Peyer's patch (tissue), 4 donors: ENCODE data around the gene GATA6.

Source experiments
- POLR2A ChIP-seq, 2 donors: fragments of 450-650 bp; IDR thresholded peaks; one replicate each; pipeline ENCODE4 v1.5.1; 2017; ENCODE audit warnings: antibody characterized with exemption in 2 of 2, mild to moderate bottlenecking in 2 of 2, moderate library complexity in 2 of 2
- TF ChIP-seq, protein P1 (sequence below), 6 experiments: fragments of 450-650 bp in 4 of 6; fragments of 200-600 bp in 2 of 6; sonication (generic) in 1 of 6; IDR thresholded peaks; one replicate each; pipeline ENCODE4 v1.5.1; 2017 to 2019; ENCODE audit warnings: antibody characterized with exemption in 6 of 6, mild to moderate bottlenecking in 3 of 6, moderate library complexity in 1 of 6

DNA sequence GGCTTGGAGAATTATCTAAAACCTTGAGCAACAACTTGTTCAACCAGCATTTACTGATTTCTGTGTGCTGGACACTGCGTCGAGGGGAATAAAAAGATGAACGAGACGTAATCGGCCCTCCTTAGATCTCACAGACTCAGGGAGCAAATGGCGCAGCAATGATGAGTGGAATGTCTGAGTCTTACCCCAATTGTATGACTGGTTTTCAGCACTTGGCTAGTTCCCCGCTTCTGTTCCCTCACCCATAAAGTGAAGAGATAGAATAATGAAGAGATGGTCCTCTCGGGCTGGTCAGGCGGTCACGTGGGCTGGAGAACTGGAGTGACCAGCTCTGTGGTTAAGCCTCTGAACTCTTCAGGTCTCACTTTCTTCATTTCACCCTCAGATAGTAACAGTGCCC lies 17.3 kb upstream of the GATA6 start:
- TF ChIP-seq POLR2A (IDR thresholded peaks at IDR 0.05), result no peak
- TF ChIP-seq, protein P1, sequence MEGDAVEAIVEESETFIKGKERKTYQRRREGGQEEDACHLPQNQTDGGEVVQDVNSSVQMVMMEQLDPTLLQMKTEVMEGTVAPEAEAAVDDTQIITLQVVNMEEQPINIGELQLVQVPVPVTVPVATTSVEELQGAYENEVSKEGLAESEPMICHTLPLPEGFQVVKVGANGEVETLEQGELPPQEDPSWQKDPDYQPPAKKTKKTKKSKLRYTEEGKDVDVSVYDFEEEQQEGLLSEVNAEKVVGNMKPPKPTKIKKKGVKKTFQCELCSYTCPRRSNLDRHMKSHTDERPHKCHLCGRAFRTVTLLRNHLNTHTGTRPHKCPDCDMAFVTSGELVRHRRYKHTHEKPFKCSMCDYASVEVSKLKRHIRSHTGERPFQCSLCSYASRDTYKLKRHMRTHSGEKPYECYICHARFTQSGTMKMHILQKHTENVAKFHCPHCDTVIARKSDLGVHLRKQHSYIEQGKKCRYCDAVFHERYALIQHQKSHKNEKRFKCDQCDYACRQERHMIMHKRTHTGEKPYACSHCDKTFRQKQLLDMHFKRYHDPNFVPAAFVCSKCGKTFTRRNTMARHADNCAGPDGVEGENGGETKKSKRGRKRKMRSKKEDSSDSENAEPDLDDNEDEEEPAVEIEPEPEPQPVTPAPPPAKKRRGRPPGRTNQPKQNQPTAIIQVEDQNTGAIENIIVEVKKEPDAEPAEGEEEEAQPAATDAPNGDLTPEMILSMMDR (IDR thresholded peaks at IDR 0.05), result no peak
